GM12878 (cell line): Measurements from ENCODE around the gene PGC. TPM values are rescaled to one million over a fixed set of nuclear protein-coding genes. Genes with fewer than 3 reads are reported as not detected.

Source experiments
- ATAC-seq: fragments of 200-7000 bp; cut with Tn5 transposase; 3 replicates; pipeline ENCODE4 v1.9.1; 2020; ENCODE audit warnings: mild to moderate bottlenecking, moderate library complexity
- BruUV-seq: library from RNA; stranded (reverse); fragments of 400-500 nt; replicated peaks from 2 replicates; lab custom pipeline; 2021; lab: Mats Ljungman, UMichigan
- CTCF ChIA-PET: fragments of 300-600 bp; sonication (Branson Sonifier 250); formaldehyde crosslinking; extraction: SDS; loops from one replicate; lab custom pipeline; 2021; ENCODE audit warnings: inconsistent platforms; lab: Yijun Ruan, JAX
- POLR2A ChIA-PET: fragments of 350-600 bp; formaldehyde crosslinking; extraction: SDS; loops from one replicate; lab custom pipeline; 2021; ENCODE audit warnings: inconsistent platforms; lab: Charles Lee
- RAD21 ChIA-PET: fragments of 300-600 bp; sonication (Branson Sonifier 250); formaldehyde crosslinking; loops from one replicate; lab custom pipeline; 2023; ENCODE audit warnings: antibody characterized with exemption; ENCODE audit not compliant: unreplicated experiment; lab: Charles Lee
- SMC1A ChIA-PET: fragments of 300-600 bp; sonication (Branson Sonifier 250); formaldehyde crosslinking; loops from one replicate; lab custom pipeline; 2023; ENCODE audit not compliant: unreplicated experiment, uncharacterized antibody; lab: Charles Lee
- DNase-seq: peaks from one replicate; pipeline ENCODE4 v3.0.0-alpha.2; 2011; ENCODE audit warnings: low read depth, low spot score
- FAIRE-seq: peaks from 3 replicates; lab custom pipeline; 2011; peaks lifted over from hg19 to GRCh38; lab: Jason Lieb, UNC
- H2AFZ ChIP-seq: 2 replicates; pipeline ENCODE4 v1.6.0; 2011; ENCODE audit warnings: low read depth, low read length, control low read depth; ENCODE audit not compliant: control insufficient read depth
- H3K27ac ChIP-seq: 2 replicates; pipeline ENCODE4 v1.5.1; 2011; ENCODE audit warnings: control low read depth; ENCODE audit not compliant: control insufficient read depth, insufficient read depth
- H3K27me3 ChIP-seq, 2 experiments: replicated peaks in 1 of 2; 2 replicates each; pipeline versions ENCODE4 v1.6.0 to v1.6.1; 2011; ENCODE audit warnings: low read length in 1 of 2; ENCODE audit not compliant: control insufficient read depth in 2 of 2, insufficient read depth in 2 of 2
- H3K36me3 ChIP-seq, 2 experiments: 2 replicates each; pipeline ENCODE4 v1.5.1; 2011; ENCODE audit warnings: low read length in 1 of 2; ENCODE audit not compliant: control insufficient read depth in 2 of 2, insufficient read depth in 2 of 2
- H3K4me1 ChIP-seq: 2 replicates; pipeline ENCODE4 v1.6.1; 2011; ENCODE audit warnings: mild to moderate bottlenecking, low read length, moderate library complexity, mixed read lengths; ENCODE audit not compliant: control insufficient read depth, insufficient read depth
- H3K4me2 ChIP-seq: 2 replicates; pipeline ENCODE4 v1.6.0; 2011; ENCODE audit warnings: control low read depth; ENCODE audit not compliant: control insufficient read depth, insufficient read depth
- H3K4me3 ChIP-seq: fragments of 200-600 bp; sonication (generic); 2 replicates; pipeline ENCODE4 v1.5.1; 2016
- H3K79me2 ChIP-seq: 2 replicates; pipeline ENCODE4 v1.6.0; 2011; ENCODE audit warnings: low read length; ENCODE audit not compliant: control insufficient read depth, insufficient read depth
- H3K9ac ChIP-seq: 2 replicates; pipeline ENCODE4 v1.8.0; 2011; ENCODE audit warnings: low read length, control low read depth, mixed read lengths; ENCODE audit not compliant: control insufficient read depth, insufficient read depth
- H3K9me3 ChIP-seq: replicated peaks from 3 replicates; pipeline ENCODE4 v1.5.1; 2011; ENCODE audit warnings: mild to moderate bottlenecking, low read length; ENCODE audit not compliant: control insufficient read depth, insufficient read depth
- H4K20me1 ChIP-seq: 2 replicates; pipeline ENCODE4 v1.6.0; 2011; ENCODE audit not compliant: control insufficient read depth, insufficient read depth
- BHLHE40 ChIP-seq, 2 experiments: fragments of 450-650 bp in 1 of 2; IDR thresholded peaks; 2 replicates each; pipeline ENCODE4 v1.6.1; 2011 to 2017; ENCODE audit warnings: low read depth in 2 of 2, borderline replicate concordance in 1 of 2, improper control_type of control experiment in 1 of 2, low read length in 1 of 2, mild to moderate bottlenecking in 1 of 2
- CHD2 ChIP-seq: IDR thresholded peaks from 2 replicates; pipeline ENCODE4 v1.6.1; 2011; ENCODE audit warnings: low read depth, low read length, improper control_type of control experiment, borderline replicate concordance
- CREM ChIP-seq: IDR thresholded peaks from 2 replicates; pipeline ENCODE4 v1.6.1; 2014; ENCODE audit warnings: antibody characterized with exemption, low read depth
- EP300 ChIP-seq, 2 experiments: fragments of 150-350 bp in 1 of 2; IDR thresholded peaks; 2 replicates each; pipeline ENCODE4 v1.6.1; 2011 to 2012; ENCODE audit warnings: low read depth in 2 of 2, low read length in 2 of 2, borderline replicate concordance in 1 of 2, improper control_type of control experiment in 1 of 2, inconsistent platforms in 1 of 2; ENCODE audit not compliant: control insufficient read depth in 1 of 2
- IKZF1 ChIP-seq: fragments of 450-650 bp; conservative IDR thresholded peaks from 2 replicates; pipeline ENCODE4 v1.6.1; 2017; ENCODE audit warnings: antibody characterized with exemption, mild to moderate bottlenecking
- IRF5 ChIP-seq: fragments of 450-650 bp; IDR thresholded peaks from 2 replicates; pipeline ENCODE4 v1.6.1; 2017; ENCODE audit warnings: borderline replicate concordance
- MAX ChIP-seq: IDR thresholded peaks from 2 replicates; pipeline ENCODE4 v1.6.1; 2012; ENCODE audit warnings: low read depth, low read length, improper control_type of control experiment
- MEF2A ChIP-seq: IDR thresholded peaks from 2 replicates; pipeline ENCODE4 v1.6.1; 2011; ENCODE audit warnings: low read depth, mild to moderate bottlenecking, low read length, moderate library complexity; ENCODE audit not compliant: insufficient read depth
- NFYA ChIP-seq: IDR thresholded peaks from 2 replicates; pipeline ENCODE4 v1.6.1; 2011; ENCODE audit warnings: low read depth, mild to moderate bottlenecking, low read length, improper control_type of control experiment, borderline replicate concordance
- NR2F1 ChIP-seq: fragments of 450-650 bp; conservative IDR thresholded peaks from 2 replicates; pipeline ENCODE4 v1.6.1; 2017; ENCODE audit warnings: mild to moderate bottlenecking
- PAX5 ChIP-seq: IDR thresholded peaks from 2 replicates; pipeline ENCODE4 v1.6.1; 2011; ENCODE audit warnings: low read depth, low read length, borderline replicate concordance
- PML ChIP-seq: IDR thresholded peaks from 2 replicates; pipeline ENCODE4 v1.6.1; 2012; ENCODE audit warnings: low read length, inconsistent platforms
- POLR2A ChIP-seq: IDR thresholded peaks from 2 replicates; pipeline ENCODE4 v1.6.1; 2011; ENCODE audit warnings: low read depth, mild to moderate bottlenecking, low read length
- SIN3A ChIP-seq: IDR thresholded peaks from 2 replicates; pipeline ENCODE4 v1.6.1; 2012; ENCODE audit warnings: low read depth, low read length, improper control_type of control experiment
- YBX1 ChIP-seq: fragments of 450-650 bp; IDR thresholded peaks from 2 replicates; pipeline ENCODE4 v1.6.1; 2016; ENCODE audit warnings: antibody characterized with exemption
- ZBTB40 ChIP-seq: fragments of 450-650 bp; IDR thresholded peaks from 2 replicates; pipeline ENCODE4 v1.6.1; 2016; ENCODE audit warnings: mild to moderate bottlenecking, moderate library complexity, borderline replicate concordance
- WGBS: methylation state at CpG from one replicate; pipeline ENCODE4 v1.1.6; 2016; ENCODE audit warnings: low lambda C conversion rate; ENCODE audit not compliant: insufficient replicate concordance, insufficient coverage; ENCODE audit errors: missing lambda C conversion rate; 5-methylcytosine and 5-hydroxymethylcytosine counted together
- in situ Hi-C: fragments of 300-500 bp; cut with MboI; formaldehyde crosslinking; loops from 9 replicates; pipeline ENCODE4 v1.14.3; 2018; ENCODE audit warnings: mixed read lengths
- intact Hi-C: fragments of 100-400 bp; cut with micrococcal nuclease; formaldehyde crosslinking; loops from one replicate; pipeline ENCODE4 v1.14.2; 2022; ENCODE audit not compliant: unreplicated experiment
- polyA plus RNA-seq, 11 experiments: library from polyadenylated mRNA; depleted of rRNA in 4 of 11; unstranded in 6 of 11; stranded (reverse) in 5 of 11; fragments of >200 nt; fragmentation: Nextera tagmentation in 4 of 11; fragmentation: Illumina TruSeq in 1 of 11; extraction: Ambion mirVana in 4 of 11; extraction: Trizol in 1 of 11; gene quantifications; 1 replicate in 1 of 11; 2 replicates in 10 of 11; pipeline versions ENCODE4 v1.2.1 to v1.2.3, GENCODE V29; 2011 to 2016; ENCODE audit warnings: inconsistent platforms in 2 of 11, missing spikeins in 2 of 11, low read depth in 1 of 11
- total RNA-seq, 4 experiments: library from RNA; depleted of rRNA in 3 of 4; stranded (reverse); fragments of >200 nt in 3 of 4; fragmentation: Illumina TruSeq in 1 of 4; extraction: Trizol in 1 of 4; gene quantifications; 2 replicates each; pipeline versions ENCODE4 v1.2.1 to v1.2.3, GENCODE V29; 2013 to 2021

The PGC gene
- total and polyA plus RNA-seq, 10 of the 15 experiments (the other 5 are each of a cell fraction or from before 2014, with no cell fraction given): 0.26 TPM; not detected in 9

GRCh38 chr6:41688256-41688965 is 58.8 kb downstream of the PGC start:
- Histone ChIP-seq H3K4me2 (no peak overlapping the region), H3K4me3 (no peak overlapping the region), H3K79me2 (peaks cover 4% of the 10 kb centered on the region), H3K27me3 (no peaks in the 10 kb centered on the region), H3K4me1 (no peaks in the 10 kb centered on the region), H3K27ac (no peak overlapping the region), H3K9ac (no peak overlapping the region), H2AFZ (no peak overlapping the region), H3K9me3 (no peaks in the 10 kb centered on the region), H4K20me1 (no peaks in the 10 kb centered on the region; the same call in 1 of the 2 replicates), H3K36me3 (peaks cover 17 to 48% of the 10 kb centered on the region in 2 experiments; a peak in 3 of 4 replicates)
- BruUV-seq: no TSS peak
- RAD21 ChIA-PET: interaction anchor here (1.3 to 2.2 kb wide), 2 partner anchors 17 to 45 kb away, joined by 4 to 7 read pairs; no protein-coding TSS in a partner anchor
- CTCF ChIA-PET: interaction anchor here (1.0 to 1.7 kb wide), 3 partner anchors 11 to 78 kb away, joined by 3 to 8 read pairs (median 6); no protein-coding TSS in a partner anchor
- FAIRE-seq (no peak), DNase-seq (no peak), ATAC-seq (no peak)
- TF ChIP-seq IRF5 (no peak), IKZF1 (no peak), POLR2A (no peak), SIN3A (no peak), PAX5 (no peak), CREM (no peak), MAX (no peak), MEF2A (no peak), ZBTB40 (no peak), NFYA (no peak), NR2F1 (no peak), EP300 (IDR thresholded peaks at IDR 0.05; ENCODE audit: borderline replicate concordance in 1 of 2, control insufficient read depth in 1 of 2, low read depth in 2 of 2, low read length in 2 of 2) (no peak), PML (no peak), CHD2 (no peak), YBX1 (no peak), BHLHE40 (IDR thresholded peaks at IDR 0.05; ENCODE audit: borderline replicate concordance in 1 of 2, low read depth in 2 of 2, low read length in 1 of 2) (no peak)
- WGBS: 93% methylated on average over 5 of the region's 5 CpGs
- in situ Hi-C loops: loop anchor here (10.0 kb wide), 1 partner anchor 84 kb away; no protein-coding TSS in a partner anchor
- intact Hi-C loops: no loop called here
- POLR2A ChIA-PET: interaction anchor here (1.9 kb wide), 1 partner anchor 17 kb away, joined by 4 read pairs; no protein-coding TSS in a partner anchor
- SMC1A ChIA-PET: interaction anchor here (0.9 to 1.2 kb wide), 2 partner anchors 12 to 18 kb away, joined by 3 to 5 read pairs; no protein-coding TSS in a partner anchor
